CD4-positive, alpha-beta T cell (primary cell): Measurements from ENCODE around the gene ME3. TPM values are rescaled to one million over a fixed set of nuclear protein-coding genes. Genes with fewer than 3 reads are reported as not detected.
A peak's percentile ranks its signal among the peaks of the same experiment; 100 is the strongest.

Source experiments
- ATAC-seq: fragments of 200-7000 bp; cut with Tn5 transposase; one replicate; pipeline ENCODE4 v1.10.0; 2022; ENCODE audit warnings: mild to moderate bottlenecking; ENCODE audit not compliant: poor library complexity
- CTCF ChIA-PET: fragments of 350-600 bp; sonication (Branson Sonifier 250); formaldehyde crosslinking; loops from one replicate; lab custom pipeline; 2021; ENCODE audit warnings: antibody characterized with exemption, inconsistent platforms; lab: Charles Lee
- POLR2A ChIA-PET: fragments of 350-600 bp; sonication (Branson Sonifier 250); formaldehyde crosslinking; loops from one replicate; lab custom pipeline; 2021; ENCODE audit warnings: antibody characterized with exemption, inconsistent platforms; lab: Charles Lee
- DNase-seq, 14 experiments: peaks; one replicate each; pipeline ENCODE4 v3.0.0-alpha.2; 2013 to 2020; ENCODE audit warnings: mixed read lengths in 2 of 14
- H3K27ac ChIP-seq, 2 donors: one replicate each; pipeline versions ENCODE4 v1.5.1 to v1.7.0; 2013; ENCODE audit warnings: low read length in 2 of 2, low read depth in 1 of 2, mild to moderate bottlenecking in 1 of 2
- H3K27me3 ChIP-seq, 2 experiments: 1 replicate in 1 of 2; 2 replicates in 1 of 2; pipeline versions ENCODE4 v1.6.1 to v1.7.0; 2013; ENCODE audit warnings: low read length in 2 of 2, control low read depth in 1 of 2, mild to moderate bottlenecking in 1 of 2, moderate library complexity in 1 of 2; ENCODE audit not compliant: insufficient read depth in 2 of 2, control insufficient read depth in 1 of 2
- H3K36me3 ChIP-seq: one replicate; pipeline ENCODE4 v1.6.1; 2013; ENCODE audit warnings: low read length, control low read depth; ENCODE audit not compliant: insufficient read depth
- H3K4me1 ChIP-seq: one replicate; pipeline ENCODE4 v1.6.1; 2013; ENCODE audit warnings: low read length, control low read depth; ENCODE audit not compliant: insufficient read depth
- H3K4me3 ChIP-seq: one replicate; pipeline ENCODE4 v1.5.1; 2013; ENCODE audit warnings: mild to moderate bottlenecking, low read length, moderate library complexity
- H3K9me3 ChIP-seq, 2 experiments: 1 replicate in 1 of 2; 2 replicates in 1 of 2; pipeline versions ENCODE4 v1.6.1 to v1.7.0; 2013; ENCODE audit warnings: low read length in 2 of 2, mild to moderate bottlenecking in 2 of 2, control low read depth in 1 of 2, moderate library complexity in 1 of 2; ENCODE audit not compliant: control insufficient read depth in 1 of 2, insufficient read depth in 1 of 2
- H3K27ac Mint-ChIP-seq: one replicate; pipeline ENCODE4 v1.8.0; 2020; ENCODE audit warnings: mixed read lengths
- H3K27me3 Mint-ChIP-seq: one replicate; pipeline ENCODE4 v1.8.0; 2021; ENCODE audit warnings: mixed read lengths
- H3K36me3 Mint-ChIP-seq: one replicate; pipeline ENCODE4 v1.8.0; 2021; ENCODE audit warnings: low read depth, mixed read lengths
- H3K4me1 Mint-ChIP-seq: one replicate; pipeline ENCODE4 v1.8.0; 2021; ENCODE audit warnings: low read depth, mixed read lengths
- H3K4me3 Mint-ChIP-seq: one replicate; pipeline ENCODE4 v1.8.0; 2020; ENCODE audit warnings: mild to moderate bottlenecking, mixed read lengths
- H3K9me3 Mint-ChIP-seq: one replicate; pipeline ENCODE4 v1.8.0; 2020; ENCODE audit warnings: mixed read lengths
- CTCF ChIP-seq: fragments of 200-600 bp; IDR thresholded peaks from one replicate; pipeline ENCODE4 v1.8.0; 2022; ENCODE audit warnings: antibody characterized with exemption, mild to moderate bottlenecking
- intact Hi-C, 2 experiments: fragments of 100-400 bp; cut with DNase I in 1 of 2; cut with micrococcal nuclease in 1 of 2; formaldehyde crosslinking; loops; one replicate each; pipeline versions ENCODE4 v1.15.1 to v1.9.0; 2023 to 2025; cut with DNase I, micrococcal nuclease
- polyA plus RNA-seq, 2 donors: library from polyadenylated mRNA; unstranded; fragments of 120-200 nt; gene quantifications; one replicate each; pipeline ENCODE4 v1.2.1, GENCODE V29; 2013
- total RNA-seq, 174 experiments: library from RNA in 2 of 174; stranded (reverse) in 2 of 174; gene quantifications; one replicate each; pipeline ENCODE4 v1.2.3 and lab custom pipeline; 2021 to 2026

ME3 gene
- total RNA-seq (10 to 100 TPM in 1 of 2 experiments, 1 to 10 TPM in 1; 9.1 to 10.6 TPM), total RNA-seq (lab: John Stamatoyannopoulos, UW) (0.93 to 16.3 (median 3.8) reads per million in 172 experiments)
- 3.1 TPM for polyA plus RNA-seq (2013, experiment 1 of 2)
- polyA plus RNA-seq (2013, experiment 2 of 2): 1.9 TPM

- H3K27ac Mint-ChIP-seq: peak within 1 kb of the TSS; percentile 19
Observed at GRCh38 chr11:86672007-86672621, at the start of gene ME3. TSS of gene ME3 (minus strand) at chr11:86672616.

GRCh38 chr11:86722006-86722405 lies 49.6 kb upstream of the ME3 start:
- H3K4me3 ChIP-seq: no peak overlapping the region
- H3K27ac ChIP-seq: no peak overlapping the region
- POLR2A ChIA-PET: no interaction called here
- no peaks in the 10 kb centered on the region for H3K4me1 ChIP-seq
- Mint-ChIP-seq H3K9me3 (peaks cover 5% of the 10 kb centered on the region), H3K27ac (no peak overlapping the region), H3K27me3 (peaks cover 10% of the 10 kb centered on the region), H3K4me3 (no peak overlapping the region), H3K4me1 (no peaks in the 10 kb centered on the region), H3K36me3 (no peaks in the 10 kb centered on the region)
- intact Hi-C loops: no loop called here
- no peaks in the 10 kb centered on the region for H3K27me3 ChIP-seq
- no peaks in the 10 kb centered on the region for H3K36me3 ChIP-seq
- no peak for ATAC-seq
- TF ChIP-seq CTCF: no peak
- no peaks in the 10 kb centered on the region for H3K9me3 ChIP-seq
- no peak for DNase-seq
- CTCF ChIA-PET: no interaction called here

More at GRCh38 chr11:86672007-86672621, at the start of gene ME3:
- ATAC-seq (peak; percentile 88), DNase-seq (peak; percentile 9 to 69 (median 35))
- H3K36me3 ChIP-seq: no peaks in the 10 kb centered on the region
- H3K4me1 ChIP-seq: peaks cover 13% of the 10 kb centered on the region
- Mint-ChIP-seq H3K27me3 (peaks cover 18% of the 10 kb centered on the region), H3K4me1 (peaks cover 18% of the 10 kb centered on the region), H3K36me3 (no peaks in the 10 kb centered on the region), H3K9me3 (no peaks in the 10 kb centered on the region), H3K4me3 (peak within 1 kb of the TSS; percentile 86)
- H3K27me3 ChIP-seq: no peaks in the 10 kb centered on the region
- H3K4me3 ChIP-seq: peak within 1 kb of the TSS; percentile 70
- CTCF ChIA-PET: no interaction called here
- H3K27ac ChIP-seq: no peak within 1 kb of the TSS
- TF ChIP-seq CTCF: no peak
- intact Hi-C loops: no loop called here
- H3K9me3 ChIP-seq: no peaks in the 10 kb centered on the region
- POLR2A ChIA-PET: no interaction called here

GRCh38 chr11:86720546-86720945 lies 48.1 kb upstream of the ME3 start:
- DNase-seq (no peak), ATAC-seq (no peak)
- Histone ChIP-seq H3K27ac (no peak overlapping the region), H3K4me3 (no peak overlapping the region), H3K36me3 (no peaks in the 10 kb centered on the region), H3K9me3 (no peaks in the 10 kb centered on the region), H3K27me3 (no peaks in the 10 kb centered on the region), H3K4me1 (no peaks in the 10 kb centered on the region)
- peaks cover 5% of the 10 kb centered on the region for H3K9me3 Mint-ChIP-seq
- ChIA-PET POLR2A (no interaction called here), CTCF (no interaction called here)
- no peaks in the 10 kb centered on the region for H3K36me3 Mint-ChIP-seq
- no peaks in the 10 kb centered on the region for H3K4me1 Mint-ChIP-seq
- peaks cover 10% of the 10 kb centered on the region for H3K27me3 Mint-ChIP-seq
- intact Hi-C loops: no loop called here
- TF ChIP-seq CTCF: no peak
- no peak overlapping the region for H3K4me3 Mint-ChIP-seq
- no peak overlapping the region for H3K27ac Mint-ChIP-seq
